ENCODE measurements around the gene SAP30L.
A peak's percentile ranks its signal among the peaks of the same experiment; 100 is the strongest.

SAP30L gene

DNA sequence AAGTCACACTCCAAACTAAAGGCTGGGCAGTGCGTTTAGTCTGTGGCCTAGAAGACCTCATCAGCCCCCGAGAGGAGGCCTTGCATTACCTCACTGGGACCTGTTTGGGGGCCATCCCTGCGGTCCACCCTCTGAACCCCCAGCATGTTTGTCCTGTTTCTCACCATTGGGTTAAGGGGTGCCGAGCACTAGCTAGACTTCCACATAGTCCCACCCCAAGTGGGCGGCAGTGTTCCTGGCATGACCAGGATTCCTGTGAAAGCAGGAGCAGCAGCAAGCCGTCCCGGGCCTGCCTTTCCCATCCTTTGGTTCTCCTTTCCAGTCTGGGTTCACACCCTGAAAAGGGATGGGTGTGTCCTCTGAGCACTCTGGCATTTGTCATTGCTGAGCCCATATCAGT, 26.6 kb upstream of the SAP30L start:
- DNase-seq (ENCODE audit: low spot score) = no peak

- DNase-seq (ENCODE audit: low spot score) = peak; percentile 72
Measured at GRCh38 chr5:154421868-154422267, 23.9 kb upstream of the SAP30L start.

DNA sequence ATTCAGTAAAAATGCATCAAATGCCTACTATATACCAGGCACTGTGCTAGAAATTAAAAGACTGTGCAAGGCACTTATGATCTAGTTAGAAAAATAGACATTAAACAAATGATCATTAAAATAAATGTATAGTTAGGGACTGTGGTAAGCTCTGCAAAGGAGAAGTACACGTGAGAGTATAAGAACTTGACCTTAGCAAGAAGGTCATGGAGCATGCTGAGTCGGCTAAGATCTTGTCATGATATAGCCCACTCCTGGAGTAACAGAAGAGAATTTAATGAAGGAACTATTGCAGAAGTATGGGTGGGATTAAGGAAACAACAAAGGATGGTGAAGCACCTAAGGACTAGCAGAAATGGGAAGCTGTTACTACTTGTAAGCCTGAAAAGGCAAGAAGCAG, 23.5 kb upstream of the SAP30L start:
- DNase-seq (ENCODE audit: low spot score) = no peak

GRCh38 chr5:154428208-154428607, 17.6 kb upstream of the SAP30L start:
- DNase-seq (ENCODE audit: low spot score) = no peak

GRCh38 chr5:154429341-154429740, 16.5 kb upstream of the SAP30L start:
- DNase-seq (ENCODE audit: low spot score) = no peak

DNA sequence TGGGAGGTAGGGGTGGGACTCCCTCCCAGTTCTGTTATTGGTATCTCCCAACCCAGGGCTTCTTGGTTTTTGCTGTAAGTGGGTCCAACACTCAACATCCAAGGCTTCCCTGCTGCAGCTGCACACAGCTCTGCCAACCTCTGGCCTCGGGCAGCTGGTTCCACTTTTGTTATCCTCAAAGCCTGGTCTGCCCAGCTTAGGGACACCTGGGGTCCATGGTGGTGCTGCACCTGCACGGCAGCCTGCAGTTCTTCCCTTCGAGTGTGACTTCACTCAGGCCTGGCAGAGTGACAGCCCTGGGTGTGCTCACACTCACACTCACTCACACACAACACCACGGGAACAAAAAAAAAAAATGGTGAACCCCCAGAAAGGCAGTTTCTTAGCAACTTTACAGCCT, 15.3 kb upstream of the SAP30L start:
- no peak for DNase-seq (ENCODE audit: low spot score)

- DNase-seq (ENCODE audit: low spot score) = no peak
Measured at GRCh38 chr5:154430961-154431630, 14.7 kb upstream of the SAP30L start.

- no peak for DNase-seq (ENCODE audit: low spot score)
Measured at GRCh38 chr5:154435226-154435625, 10.6 kb upstream of the SAP30L start.

- DNase-seq (ENCODE audit: low spot score) = no peak
Measured at GRCh38 chr5:154437281-154437965, 8.4 kb upstream of the SAP30L start.

- DNase-seq (ENCODE audit: low spot score) = no peak
Measured at GRCh38 chr5:154440540-154440939, 5.3 kb upstream of the SAP30L start.

GRCh38 chr5:154442801-154443200, 3.0 kb upstream of the SAP30L start:
- DNase-seq (ENCODE audit: low spot score) = no peak

GRCh38 chr5:154444556-154445421, 1.0 kb upstream of the SAP30L start:
- peak; percentile 18 for DNase-seq (ENCODE audit: low spot score)

DNA sequence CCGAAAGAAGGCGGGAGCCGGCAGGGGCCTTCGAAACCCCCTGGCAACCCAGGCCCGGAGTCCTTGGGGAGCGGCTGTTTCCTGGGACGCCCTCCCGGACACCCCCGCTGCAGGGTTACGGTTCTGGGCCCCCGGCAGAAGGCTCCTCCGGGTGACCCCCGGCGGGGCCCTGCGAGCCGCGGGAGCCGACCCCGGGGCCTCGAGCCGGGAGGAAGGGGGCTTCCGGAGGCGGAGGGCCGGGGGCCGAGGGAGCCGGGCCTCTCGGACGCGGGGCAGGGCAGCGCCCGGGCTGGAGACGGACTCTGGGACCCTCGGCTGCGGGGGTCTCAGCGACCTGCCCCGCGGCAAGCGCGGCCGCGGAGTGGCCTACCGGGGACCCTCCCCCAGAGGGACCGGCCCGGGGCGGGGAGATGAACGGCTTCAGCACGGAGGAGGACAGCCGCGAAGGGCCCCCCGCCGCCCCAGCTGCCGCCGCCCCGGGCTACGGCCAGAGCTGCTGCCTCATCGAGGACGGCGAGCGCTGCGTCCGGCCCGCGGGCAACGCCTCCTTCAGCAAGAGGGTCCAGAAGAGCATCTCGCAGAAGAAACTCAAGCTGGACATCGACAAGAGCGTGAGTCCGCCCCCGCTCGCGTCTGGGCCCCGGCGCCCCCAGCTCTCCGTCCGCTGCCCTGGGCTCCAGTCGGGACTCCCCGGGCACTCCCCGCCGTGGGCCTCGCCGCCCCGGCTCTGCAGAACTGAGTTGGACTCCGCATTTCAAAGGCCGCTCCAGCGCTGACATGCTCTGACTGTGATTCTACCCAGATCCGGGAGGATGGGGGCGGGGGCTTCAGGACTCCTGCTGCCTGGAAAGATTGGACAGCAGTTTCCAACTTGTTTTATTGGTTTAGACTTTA, 645 bp downstream of the SAP30L start:
- peak; percentile 54 for DNase-seq (ENCODE audit: low spot score)

DNA sequence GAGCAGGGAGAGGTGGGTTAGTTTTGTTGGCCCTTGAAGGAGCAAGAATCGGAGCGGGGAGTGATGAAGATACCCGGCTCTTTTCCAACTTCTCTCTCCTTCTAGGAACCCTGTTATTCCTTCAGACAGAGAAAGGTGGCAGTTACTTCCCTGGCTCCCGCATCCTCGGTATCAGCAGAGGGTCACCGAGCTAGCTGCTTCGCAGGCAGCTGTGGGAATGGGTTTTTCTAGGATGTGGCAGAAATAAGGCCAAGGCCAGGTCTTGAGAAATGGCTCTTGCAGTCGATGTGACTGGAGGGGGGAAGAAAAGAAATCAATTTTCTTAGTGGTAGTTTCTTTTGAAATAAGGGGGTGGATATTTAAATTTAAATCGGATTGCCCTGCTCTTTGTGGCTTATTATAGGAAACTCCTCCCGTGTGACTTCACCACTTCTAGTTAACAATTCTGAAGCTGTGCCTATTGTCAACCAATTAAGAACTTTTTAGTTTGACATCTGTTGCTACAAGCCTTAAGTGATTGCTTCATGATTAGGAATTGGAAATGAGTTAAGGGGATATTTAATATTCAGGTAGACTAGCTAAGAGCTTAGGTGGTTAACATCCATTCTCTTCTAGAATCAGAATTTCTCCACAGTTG, 1.4 kb downstream of the SAP30L start:
- DNase-seq (ENCODE audit: low spot score) = no peak

DNA sequence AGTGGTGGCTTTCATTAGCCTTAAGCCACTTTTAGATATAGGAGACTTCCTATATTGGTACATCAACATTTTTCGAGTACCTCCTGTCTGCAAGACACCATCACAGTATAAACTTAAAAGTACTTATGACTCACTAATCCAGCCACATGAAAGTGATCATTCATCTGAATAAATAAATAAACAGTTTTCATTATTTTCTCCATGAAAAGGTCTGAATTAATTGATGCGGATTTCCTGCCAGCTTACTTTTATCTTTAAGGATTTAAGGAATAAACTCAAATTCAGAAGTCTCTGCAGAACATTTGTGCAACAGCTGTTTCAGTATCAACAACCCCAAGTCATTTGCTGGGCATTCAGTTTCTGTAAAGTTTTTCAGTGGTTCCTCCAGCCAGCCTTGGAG, 4.0 kb downstream of the SAP30L start:
- no peak for DNase-seq (ENCODE audit: low spot score)

DNA sequence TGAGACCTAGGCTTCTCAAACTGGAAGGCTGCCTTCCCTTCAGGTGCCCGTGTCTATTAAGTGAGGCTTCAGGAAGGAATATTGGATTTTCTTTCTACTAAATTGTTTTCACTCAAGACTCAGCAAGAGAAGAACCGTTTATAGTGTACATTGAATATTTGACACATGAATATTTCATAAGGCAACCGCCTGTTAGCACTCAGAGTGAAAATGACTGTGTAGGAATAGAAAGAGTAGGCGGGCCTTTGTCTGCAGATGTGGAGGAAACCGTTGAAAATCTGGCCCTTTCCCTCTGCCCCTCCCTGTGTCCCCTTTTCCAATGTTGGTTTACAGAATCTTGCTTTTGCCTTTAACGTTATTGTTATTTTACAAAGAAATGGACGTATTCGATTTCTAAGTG, 6.2 kb downstream of the SAP30L start:
- DNase-seq (ENCODE audit: low spot score) = no peak

- no peak for DNase-seq (ENCODE audit: low spot score)
Measured at GRCh38 chr5:154455585-154455984, 9.8 kb downstream of the SAP30L start.

GRCh38 chr5:154456540-154456939, 10.7 kb downstream of the SAP30L start:
- DNase-seq (ENCODE audit: low spot score) = no peak

- DNase-seq (ENCODE audit: low spot score) = no peak
Measured at GRCh38 chr5:154459015-154459414, 13.2 kb downstream of the SAP30L start.

DNA sequence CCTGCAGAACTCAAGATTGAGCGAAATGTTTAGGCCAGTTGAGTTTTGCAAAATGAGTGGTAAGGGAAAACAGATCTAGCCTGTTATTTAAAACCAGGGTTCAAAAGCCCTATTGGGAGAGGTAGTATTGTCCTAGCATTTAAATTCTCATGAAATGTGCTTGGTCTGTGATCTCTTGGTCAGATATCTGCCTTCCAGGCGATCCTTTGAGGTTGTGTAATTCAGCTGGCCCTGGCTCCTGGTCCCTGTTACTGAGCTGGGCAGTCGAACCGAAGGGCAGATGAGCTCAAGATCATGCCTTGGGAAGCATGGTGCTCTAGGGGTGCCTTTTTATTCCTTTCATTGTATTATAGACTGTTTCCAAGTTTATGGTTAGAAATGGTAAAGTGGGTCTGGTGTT, 14.4 kb downstream of the SAP30L start:
- DNase-seq (ENCODE audit: low spot score) = no peak

DNA sequence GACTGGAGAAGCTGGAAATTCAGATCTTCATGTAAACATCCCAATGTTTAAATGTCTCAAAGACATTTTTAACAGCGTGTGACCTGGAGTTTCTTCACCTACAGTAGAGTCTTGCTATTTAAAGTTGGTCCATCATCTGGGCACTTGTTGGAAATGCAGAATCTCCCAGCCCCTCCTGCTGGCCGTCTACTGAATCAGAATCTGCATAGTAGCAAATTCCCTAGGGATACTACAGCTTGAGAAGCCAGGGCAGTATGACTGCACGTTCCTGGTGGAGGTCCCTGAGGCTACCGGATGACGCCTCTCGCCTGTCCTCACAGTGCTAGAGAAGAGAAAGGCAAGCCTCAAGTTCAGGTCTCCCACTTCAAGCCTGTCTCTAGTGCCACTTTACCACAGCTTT, 15.7 kb downstream of the SAP30L start:
- peak; percentile 64 for DNase-seq (ENCODE audit: low spot score)

All from SK-N-DZ (cell line).